ENCODE measurements around the gene MAP4K4.
"Not testable (repeated sequence)": the region's sequence is repeated elsewhere in the genome, so short reads cannot be mapped to it uniquely, and the experiment has no call there.

MAP4K4 gene

GRCh38 chr2:101905746-101906336 is 208.3 kb downstream of the MAP4K4 start:
- no peak for DNase-seq (ENCODE audit: low read depth)

- DNase-seq (ENCODE audit: low read depth): no peak
Measured at GRCh38 chr2:101909760-101910159, 212.3 kb downstream of the MAP4K4 start.

DNA sequence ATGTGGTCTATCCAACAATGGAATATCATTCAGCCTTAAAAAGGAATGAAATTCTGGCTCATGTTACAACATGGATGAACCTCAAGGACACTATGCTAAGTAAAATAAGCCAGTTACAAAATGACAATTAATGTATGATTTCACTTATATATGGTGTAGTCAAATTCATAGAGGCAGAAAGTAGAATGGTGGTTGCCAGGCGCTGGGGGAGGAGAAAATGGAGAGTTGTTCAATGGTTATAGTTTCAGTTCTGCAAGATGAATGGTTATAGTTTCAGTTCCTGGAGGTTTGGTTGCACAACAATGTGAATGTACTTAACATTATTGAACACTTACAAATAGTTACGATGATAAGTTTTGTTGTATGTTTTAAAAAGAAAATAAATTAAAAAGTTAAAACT is 215.0 kb downstream of the MAP4K4 start:
- no peak for DNase-seq (ENCODE audit: low read depth)

GRCh38 chr2:101921319-101921952 is 223.9 kb downstream of the MAP4K4 start:
- no peak for DNase-seq (ENCODE audit: low read depth)

GRCh38 chr2:101921953-101922325 is 224.4 kb downstream of the MAP4K4 start:
- DNase-seq (ENCODE audit: low read depth): no peak

- DNase-seq (ENCODE audit: low read depth): not testable (repeated sequence)
Measured at GRCh38 chr2:101924311-101924710, 226.8 kb downstream of the MAP4K4 start.

DNA sequence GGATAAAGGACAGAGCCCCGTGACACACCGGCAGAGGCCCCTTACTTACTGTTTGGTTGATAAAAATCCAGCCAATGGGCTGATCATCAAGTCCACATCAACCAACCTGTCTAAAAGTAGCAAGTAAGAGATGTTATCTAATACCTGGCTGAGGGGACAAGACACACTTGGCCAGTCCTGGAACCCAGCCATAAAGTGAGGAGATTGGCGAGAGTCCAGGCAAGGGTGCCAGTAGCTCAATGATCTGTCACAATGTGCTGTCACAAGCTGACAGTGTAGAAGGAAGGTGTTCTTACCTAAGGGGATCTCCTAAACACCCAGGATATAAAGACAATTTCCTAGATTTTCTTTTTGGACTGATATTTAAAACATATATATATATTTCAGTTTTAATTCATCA is 232.5 kb downstream of the MAP4K4 start:
- DNase-seq (ENCODE audit: low read depth): no peak

DNA sequence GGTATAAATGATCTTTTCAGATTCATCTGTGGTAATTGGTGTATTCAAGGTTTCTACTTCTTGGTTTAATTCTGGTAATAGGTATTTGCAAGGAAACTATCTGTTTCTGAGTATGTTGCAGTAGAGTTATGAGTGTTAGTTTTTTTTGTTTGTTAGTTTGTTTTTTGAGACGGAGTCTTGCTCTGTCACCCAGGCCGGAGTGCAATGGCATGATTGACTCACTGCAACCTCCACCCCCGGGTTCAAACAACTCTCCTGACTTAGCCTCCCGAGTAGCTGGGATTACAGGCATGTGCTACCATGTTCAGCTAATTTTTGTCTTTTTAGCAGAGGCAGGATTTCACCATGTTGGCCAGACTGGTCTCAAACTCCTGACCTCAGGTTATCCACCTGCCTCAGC is 233.3 kb downstream of the MAP4K4 start:
- no peak for DNase-seq (ENCODE audit: low read depth)

GRCh38 chr2:101931402-101931801 is 233.9 kb downstream of the MAP4K4 start:
- DNase-seq (ENCODE audit: low read depth): no peak

DNA sequence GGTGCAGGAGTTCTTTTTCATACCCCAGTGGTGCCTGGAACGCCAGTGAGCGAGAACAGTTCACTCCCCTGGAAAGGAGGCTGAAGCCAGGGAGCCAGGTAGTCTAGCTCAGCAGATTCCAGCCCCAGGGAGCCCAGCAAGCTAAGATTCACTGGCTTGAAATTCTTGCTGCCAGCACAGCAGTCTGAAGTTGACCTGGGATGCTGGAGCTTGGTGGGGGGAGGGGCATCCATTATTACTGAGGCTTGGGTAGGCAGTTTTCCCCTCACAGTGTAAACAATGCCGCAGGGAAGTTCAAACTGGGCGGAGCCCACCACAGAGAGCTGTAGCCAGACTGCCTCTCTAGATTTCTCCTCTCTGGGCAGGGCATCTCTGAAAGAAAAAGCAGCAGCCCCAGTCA is 238.3 kb downstream of the MAP4K4 start:
- not testable (repeated sequence) for DNase-seq (ENCODE audit: low read depth)

GRCh38 chr2:101942851-101943250 is 245.3 kb downstream of the MAP4K4 start:
- DNase-seq (ENCODE audit: low read depth): no peak

Data from activated gamma-delta T cell treated with anti-CD3 and anti-CD28 coated beads, Interleukin-2, amount 50 U/mL, for 16 hours (primary cell).